Neural cell (in vitro differentiated cells): ENCODE measurements around the gene CEP192.

ENCODE experiments used
- CTCF ChIP-seq: fragments of 450-650 bp; IDR thresholded peaks from 2 replicates; pipeline ENCODE4 v1.5.1; 2014; ENCODE audit warnings: antibody characterized with exemption, mild to moderate bottlenecking, moderate library complexity; ENCODE audit not compliant: poor library complexity, severe bottlenecking
- EP300 ChIP-seq: fragments of 450-650 bp; conservative IDR thresholded peaks from 2 replicates; pipeline ENCODE4 v1.6.1; 2014; ENCODE audit warnings: antibody characterized with exemption, mild to moderate bottlenecking, moderate library complexity; ENCODE audit not compliant: poor library complexity, severe bottlenecking
- EZH2 ChIP-seq: fragments of 200-600, 300-800 bp; shearing (Covaris generic), sonication (generic); IDR thresholded peaks from 2 replicates; pipeline ENCODE4 v1.6.1; 2014; ENCODE audit warnings: antibody characterized with exemption, low read length, borderline replicate concordance, mild to moderate bottlenecking; ENCODE audit not compliant: insufficient read depth, poor library complexity, severe bottlenecking
- MXI1 ChIP-seq: fragments of 450-650 bp; conservative IDR thresholded peaks from 2 replicates; pipeline ENCODE4 v1.6.1; 2014; ENCODE audit warnings: antibody characterized with exemption, mild to moderate bottlenecking; ENCODE audit not compliant: poor library complexity, severe bottlenecking
- POLR2AphosphoS5 ChIP-seq: IDR thresholded peaks from 2 replicates; pipeline ENCODE4 v1.6.1; 2012
- RAD21 ChIP-seq: fragments of 450-650 bp; conservative IDR thresholded peaks from 2 replicates; pipeline ENCODE4 v1.6.1; 2014; ENCODE audit warnings: antibody characterized with exemption, mild to moderate bottlenecking, moderate library complexity
- REST ChIP-seq: IDR thresholded peaks from 2 replicates; pipeline ENCODE4 v1.6.1; 2012; ENCODE audit warnings: borderline replicate concordance
- SMC3 ChIP-seq: fragments of 450-650 bp; conservative IDR thresholded peaks from 2 replicates; pipeline ENCODE4 v1.6.1; 2014; ENCODE audit warnings: antibody characterized with exemption, mild to moderate bottlenecking, moderate library complexity; ENCODE audit not compliant: poor library complexity
- TAF1 ChIP-seq: IDR thresholded peaks from 2 replicates; pipeline ENCODE4 v1.6.1; 2012; ENCODE audit warnings: low read depth

- TF ChIP-seq CTCF = no peak
- TF ChIP-seq EZH2 = no peak
- no peak for TF ChIP-seq POLR2AphosphoS5
- TF ChIP-seq TAF1 = no peak
- no peak for TF ChIP-seq RAD21
- no peak for TF ChIP-seq SMC3
- TF ChIP-seq MXI1 = no peak
- TF ChIP-seq EP300 = no peak
- TF ChIP-seq REST = no peak
Observed at GRCh38 chr18:12976305-12976704, 14.9 kb upstream of the CEP192 start.
